Epithelial cell of prostate (primary cell): ENCODE measurements around the gene PTPRH.

ENCODE experiments used
- DNase-seq: peaks from one replicate; pipeline ENCODE4 v3.0.0-alpha.2; 2011; ENCODE audit warnings: low read depth, low spot score
- H3K27ac ChIP-seq: fragments of 450-650 bp; 2 replicates; pipeline ENCODE4 v1.5.1; 2017; ENCODE audit warnings: mild to moderate bottlenecking

The PTPRH gene

DNA sequence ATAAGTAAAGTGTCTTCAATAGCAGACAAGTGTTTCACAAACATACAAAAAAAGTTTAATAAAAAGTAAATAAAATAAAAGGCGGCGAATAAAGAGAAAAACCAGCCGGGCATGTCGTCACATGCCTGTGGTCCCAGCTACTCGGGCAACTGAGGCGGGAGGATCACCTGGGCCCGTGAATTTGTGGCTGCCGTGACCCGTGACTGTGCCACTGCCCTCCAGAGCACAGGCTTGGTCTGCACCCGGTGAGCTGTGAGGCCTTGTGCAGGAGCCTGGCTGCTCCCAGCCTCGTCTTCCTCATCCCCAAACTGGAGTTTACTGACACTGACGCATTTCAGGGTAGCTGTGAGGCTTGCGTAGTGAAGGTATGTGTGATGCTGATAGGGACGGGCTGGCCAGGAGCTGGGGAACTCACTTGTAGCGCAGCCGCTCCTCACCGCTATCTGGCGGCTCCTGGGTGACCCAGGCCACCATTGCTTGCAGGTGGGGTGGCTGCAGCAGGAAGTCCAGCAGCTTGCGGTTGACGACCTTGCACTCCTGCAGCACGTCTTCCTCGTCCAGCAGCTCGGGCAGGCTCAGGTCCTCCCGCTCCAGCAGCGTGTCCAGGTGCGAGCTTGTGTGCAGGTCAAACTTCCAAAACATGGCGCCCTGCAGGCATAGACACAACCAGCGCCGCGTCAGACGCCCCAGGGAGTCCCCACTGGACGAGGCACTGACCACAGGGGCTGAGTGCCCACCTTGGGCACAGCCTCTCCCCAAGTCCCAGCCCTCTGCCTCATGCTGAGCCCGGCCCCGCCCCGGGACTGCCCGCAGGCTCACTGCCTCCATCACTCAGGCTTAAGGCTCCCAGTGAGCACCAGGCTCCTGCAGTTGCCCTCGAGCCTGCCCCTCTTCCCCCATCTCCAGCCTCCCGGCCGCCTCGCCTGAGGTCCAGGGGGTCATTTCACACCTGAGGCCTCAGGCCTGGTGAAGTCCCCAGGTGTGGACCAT is 37.5 kb upstream of the PTPRH start:
- no peak overlapping the region for H3K27ac ChIP-seq

DNA sequence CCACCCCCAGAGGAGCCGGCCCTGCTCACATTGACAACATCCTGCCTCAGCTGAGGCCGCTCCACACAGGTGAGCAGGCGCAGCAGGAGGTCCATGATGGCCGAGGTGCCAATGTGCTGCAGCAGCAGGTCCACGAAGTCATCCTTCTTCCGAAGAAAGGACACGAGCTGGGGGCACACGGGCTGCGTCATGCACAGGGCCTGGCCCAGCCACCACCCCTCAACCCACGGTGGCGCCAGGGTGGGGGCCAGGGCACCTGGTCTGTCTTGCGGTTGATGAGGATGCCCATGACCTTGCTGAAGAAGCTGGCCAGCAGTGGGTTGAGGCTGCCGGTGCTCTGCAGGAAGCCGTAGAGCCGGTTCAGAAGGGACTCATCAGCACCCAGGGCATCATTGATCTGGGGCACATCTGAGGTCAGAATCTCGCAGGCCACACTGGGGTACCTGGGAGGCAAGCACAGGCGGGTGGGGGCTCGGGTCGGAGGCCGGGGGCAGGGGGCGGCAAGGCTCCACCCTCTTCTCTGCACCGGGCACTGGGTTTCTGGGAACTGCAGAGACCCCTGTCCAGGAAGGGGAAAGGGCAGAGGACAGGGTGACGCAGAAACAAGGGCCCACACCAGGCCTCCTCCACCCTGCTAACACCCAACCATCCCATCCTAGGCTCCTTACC is 36.1 kb upstream of the PTPRH start:
- DNase-seq, result no peak
- H3K27ac ChIP-seq, result no peak overlapping the region

More for the DNA sequence above, 37.5 kb upstream of the PTPRH start:
- no peak for DNase-seq

DNA sequence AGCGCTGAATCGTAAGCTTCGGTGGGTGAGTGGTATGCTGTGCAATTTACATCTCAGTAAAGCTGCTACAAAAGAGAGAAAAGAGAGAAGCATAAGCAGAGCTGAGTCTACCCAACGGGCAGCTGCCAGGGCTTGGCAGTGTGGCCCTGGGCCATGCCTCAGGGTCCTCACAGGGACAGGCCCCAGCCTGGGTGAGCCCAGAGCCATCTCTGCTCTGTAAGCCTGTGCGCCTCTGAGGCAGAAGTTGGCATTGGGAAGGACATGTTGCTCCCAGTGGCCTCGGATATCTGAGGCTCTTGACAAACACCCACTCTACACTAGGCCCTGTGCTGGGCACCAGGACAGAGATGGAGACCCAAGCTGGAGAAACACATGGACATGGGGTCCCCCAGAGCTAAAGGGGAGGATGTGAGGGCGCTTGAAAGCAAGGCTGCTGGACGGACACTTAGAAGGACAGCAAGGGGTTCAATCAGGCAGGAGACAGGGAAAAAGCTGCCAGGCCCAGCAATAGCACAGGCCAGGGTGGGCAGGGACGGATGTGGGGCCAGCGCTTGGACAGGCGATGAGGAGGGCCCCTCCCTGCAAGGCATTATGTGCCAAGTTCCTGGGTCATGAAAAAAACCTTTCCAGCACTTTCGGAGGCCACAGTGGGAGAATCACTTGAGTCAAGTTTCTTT is 34.8 kb upstream of the PTPRH start:
- H3K27ac ChIP-seq, result no peak overlapping the region
- no peak for DNase-seq

DNA sequence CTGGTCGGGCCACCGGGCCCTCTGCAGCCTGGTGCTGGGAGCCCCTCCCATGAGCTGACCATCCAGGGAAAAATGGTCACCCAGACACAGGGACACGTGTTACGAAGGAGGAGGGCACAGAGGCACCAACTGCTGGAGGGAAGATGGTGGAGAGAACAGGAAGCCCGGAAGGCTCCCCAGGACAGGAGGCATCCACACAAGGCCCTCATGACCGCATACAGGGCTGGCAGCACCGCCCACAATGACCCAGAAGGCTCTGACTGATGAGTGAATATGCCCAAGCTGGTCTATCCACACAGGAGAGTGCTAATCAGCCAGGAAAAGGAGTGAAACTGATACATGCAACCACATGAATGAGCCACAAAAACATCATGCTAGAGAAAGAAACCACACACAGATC is 33.2 kb upstream of the PTPRH start:
- H3K27ac ChIP-seq, result no peak overlapping the region
- no peak for DNase-seq

DNA sequence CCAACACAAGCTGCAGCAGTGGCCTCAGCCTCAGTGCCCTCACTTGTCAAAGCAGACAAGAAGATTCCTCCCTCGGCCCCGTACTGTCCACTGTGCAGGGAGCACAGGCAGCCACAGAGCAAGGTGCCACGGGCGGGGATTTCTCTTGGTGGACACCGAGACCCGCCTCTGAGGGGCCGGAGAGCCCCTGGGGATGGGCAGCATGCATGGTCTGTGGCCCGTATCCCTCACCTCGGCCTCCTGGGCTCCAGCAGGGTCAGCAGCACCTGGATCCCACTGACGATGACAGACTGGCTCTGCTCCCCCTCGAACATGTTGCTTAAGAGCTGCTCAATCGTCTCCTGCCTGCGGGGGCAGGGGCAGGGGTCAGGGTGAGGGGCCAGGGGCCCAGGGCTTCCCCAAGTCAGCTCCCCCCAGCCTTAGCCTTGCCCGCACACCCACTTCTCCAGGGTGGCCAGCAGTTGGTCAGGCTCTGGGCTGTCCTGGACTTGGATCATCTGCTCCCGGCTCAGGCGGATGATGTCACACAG is 32.7 kb upstream of the PTPRH start:
- DNase-seq, result no peak
- no peak overlapping the region for H3K27ac ChIP-seq

DNA sequence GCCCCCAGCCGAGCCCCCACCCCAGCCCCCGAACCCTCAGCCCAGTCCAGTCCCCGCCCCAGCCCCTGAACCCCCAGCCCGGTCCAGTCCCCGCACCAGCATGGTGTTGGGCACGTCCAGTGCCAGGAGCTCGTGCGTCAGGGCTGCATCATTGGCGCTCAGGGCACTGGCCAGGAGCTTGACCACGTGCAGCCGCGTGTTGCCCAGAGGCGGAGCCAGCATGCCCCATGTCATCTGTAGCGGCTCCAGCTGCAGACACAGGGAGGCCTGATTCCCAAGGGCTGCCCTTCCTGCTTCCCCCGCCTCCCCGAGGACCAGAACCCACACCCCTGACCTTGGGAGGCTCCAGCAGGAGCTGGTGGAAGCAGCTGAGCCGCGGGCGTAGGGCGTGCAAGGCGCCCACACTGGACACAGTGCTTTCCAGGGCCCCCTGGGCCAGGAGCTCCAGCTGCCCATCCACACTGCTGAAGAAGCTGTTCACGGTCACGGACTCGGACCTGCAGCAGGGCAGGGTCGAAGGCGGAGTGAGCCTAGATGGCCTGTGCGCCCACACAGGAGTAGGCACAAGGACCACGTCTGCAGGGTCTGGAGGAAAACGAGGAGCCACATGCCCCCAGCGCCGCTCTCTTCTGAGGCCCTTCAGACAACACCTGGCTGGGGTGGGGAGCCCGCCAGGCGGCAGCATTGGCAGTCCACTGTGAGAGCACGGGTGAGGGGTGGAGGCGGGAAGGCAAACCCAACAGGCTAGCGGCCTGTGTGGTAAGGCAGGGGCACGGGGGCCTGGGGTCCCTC is 32.0 kb upstream of the PTPRH start:
- DNase-seq, result no peak

DNA sequence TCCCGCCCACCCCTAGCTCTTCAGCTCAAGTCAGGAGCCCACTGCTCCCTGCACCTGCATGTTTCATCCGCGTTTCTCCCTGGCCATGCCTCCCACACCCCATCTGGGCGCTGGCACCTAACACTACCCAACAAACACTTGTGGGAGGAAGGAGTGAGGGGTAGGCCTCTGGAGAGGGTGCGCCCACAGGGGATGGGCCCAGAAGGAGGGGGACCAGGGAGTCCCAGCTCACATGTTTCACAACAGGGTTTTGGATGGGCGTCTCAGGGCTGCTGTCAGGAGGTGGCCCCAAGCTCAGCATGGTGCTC is 31.4 kb upstream of the PTPRH start:
- DNase-seq, result no peak
- H3K27ac ChIP-seq, result no peak overlapping the region

More for the DNA sequence above, 32.0 kb upstream of the PTPRH start:
- no peak overlapping the region for H3K27ac ChIP-seq

DNA sequence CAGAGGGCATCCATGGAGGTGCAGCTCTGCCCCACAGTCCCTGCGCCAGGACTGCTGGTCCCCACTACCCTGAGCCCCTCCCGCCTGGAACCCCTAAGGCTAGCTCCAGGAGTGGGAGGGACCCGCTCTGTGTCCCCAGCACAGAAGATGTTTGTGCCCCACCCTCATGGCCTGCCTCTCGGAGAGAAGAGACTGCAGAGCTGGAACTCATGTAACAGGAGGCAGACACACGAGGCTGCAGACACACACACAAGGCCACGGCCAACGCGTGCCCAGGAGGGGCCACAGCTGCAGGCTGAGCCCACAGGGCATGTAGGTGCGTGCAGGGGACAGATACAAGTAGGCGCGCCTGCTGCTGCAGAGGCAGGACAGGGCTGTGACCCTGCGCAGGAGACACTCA is 29.7 kb upstream of the PTPRH start:
- no peak overlapping the region for H3K27ac ChIP-seq
- no peak for DNase-seq

DNA sequence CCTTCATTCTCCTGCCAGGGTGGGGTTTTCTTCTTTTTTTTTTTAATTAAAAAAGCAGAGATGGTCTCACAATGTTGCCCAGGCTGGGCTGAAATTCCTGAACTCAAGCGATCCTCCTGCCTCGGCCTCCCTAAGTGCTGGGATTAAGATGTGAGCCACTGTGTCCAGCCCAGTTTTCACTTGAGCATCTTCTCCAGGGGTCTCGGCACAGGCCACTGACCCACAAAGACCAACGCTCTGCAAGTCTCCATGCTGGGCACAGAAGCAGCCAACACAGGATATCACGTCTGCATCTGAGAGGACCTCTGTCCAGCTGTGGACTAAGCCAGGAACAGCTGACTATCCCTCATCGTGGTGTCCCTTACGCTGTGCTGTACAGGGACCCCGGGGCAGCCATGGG is 28.7 kb upstream of the PTPRH start:
- no peak overlapping the region for H3K27ac ChIP-seq
- no peak for DNase-seq

DNA sequence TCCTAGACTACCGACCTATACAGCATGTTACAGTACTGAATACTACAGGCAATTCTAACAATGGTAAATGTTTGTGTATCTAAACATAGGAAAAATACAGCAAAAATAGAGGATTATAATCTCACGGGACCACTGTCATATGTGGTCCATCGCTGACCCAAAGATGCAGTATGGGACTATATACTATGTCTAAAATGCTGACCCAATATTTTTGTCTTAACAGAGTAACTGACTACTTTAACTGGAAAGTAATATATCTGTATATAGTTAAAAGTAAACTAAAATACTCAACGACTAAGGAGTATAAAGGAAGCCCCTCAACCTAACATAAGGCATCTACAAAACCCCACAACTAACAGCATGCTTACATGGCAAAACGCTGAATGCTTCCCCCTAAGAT is 23.7 kb upstream of the PTPRH start:
- no peak for DNase-seq

DNA sequence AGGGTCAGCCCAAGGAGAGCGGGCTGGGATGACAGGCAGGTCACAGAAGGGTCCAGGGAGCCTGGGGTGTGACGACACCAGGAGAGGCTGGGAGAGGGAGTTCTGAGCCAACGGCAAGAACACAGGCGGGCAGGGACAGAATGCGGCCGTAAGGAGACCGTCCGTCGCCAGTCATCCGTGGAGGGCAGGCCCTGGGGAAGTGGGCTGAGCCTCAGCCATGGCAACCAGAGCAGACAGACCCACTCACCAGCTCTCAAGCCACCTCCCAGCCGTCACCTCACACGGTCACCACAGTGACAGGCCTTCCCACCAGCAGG is 22.9 kb upstream of the PTPRH start:
- no peak overlapping the region for H3K27ac ChIP-seq
- no peak for DNase-seq

More for the DNA sequence above, 23.7 kb upstream of the PTPRH start:
- no peak overlapping the region for H3K27ac ChIP-seq

DNA sequence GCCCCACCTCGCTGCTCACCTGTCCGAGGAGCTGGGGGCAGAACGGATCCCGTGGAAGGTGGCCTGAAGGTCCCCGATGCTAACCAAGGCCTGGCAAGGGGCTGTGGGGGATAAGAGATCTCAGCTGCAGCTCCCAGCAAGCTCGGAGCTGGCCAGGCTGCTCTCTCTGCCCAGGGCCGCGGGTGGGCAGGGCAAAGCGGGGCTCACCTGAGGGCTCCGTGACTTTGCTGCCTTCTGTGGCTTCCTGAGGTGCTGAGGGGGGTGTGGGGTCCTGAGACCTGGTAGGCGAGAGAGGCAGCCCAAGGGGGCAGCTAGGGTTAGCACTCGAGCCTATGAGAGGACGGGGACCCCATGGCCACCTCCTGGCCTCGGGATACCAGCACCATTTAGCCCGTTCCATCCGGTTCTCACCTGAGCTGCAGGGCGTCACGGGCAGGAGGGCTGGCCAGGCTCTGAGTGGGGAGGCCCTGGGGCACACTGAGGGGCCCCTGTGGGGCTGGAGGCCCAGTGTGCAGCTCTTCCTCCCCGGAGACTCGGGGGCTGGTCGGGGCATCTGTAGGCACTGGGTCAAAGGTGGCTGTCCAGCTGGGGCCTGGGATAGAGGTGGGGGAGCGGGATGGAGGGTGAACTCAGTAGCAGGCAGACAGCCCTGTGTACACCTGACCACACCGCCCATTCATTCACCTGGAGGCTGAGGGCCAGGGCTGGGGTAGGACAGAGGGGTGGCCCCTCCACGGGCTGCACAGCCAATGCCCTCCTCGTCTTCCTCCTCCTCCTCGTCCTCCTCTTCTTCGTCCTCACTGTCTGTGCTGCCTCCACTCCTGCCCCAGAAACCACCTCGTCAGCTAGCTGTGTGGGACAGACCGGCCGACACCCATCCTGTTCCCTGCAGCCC is 22.3 kb upstream of the PTPRH start:
- no peak overlapping the region for H3K27ac ChIP-seq
- DNase-seq, result no peak

DNA sequence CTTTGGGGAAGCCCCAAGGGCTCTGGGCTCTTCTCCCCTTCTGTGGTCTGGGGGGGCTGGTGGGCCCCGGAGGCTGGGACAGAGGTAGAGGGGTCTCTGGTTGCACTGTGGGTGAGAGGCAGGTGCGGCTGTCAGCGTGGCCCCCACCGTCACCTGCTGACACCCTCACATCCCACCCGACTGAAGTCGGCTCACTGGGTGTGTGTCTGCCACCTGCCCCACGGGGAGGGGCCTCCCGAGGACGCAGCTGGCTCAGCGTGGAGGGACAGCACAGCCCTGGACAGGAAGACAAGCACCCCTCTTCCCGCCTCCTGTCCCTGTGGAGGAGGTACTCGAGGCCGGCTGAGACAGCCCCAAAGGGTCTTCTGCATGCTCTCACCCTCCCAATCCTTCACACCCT is 21.5 kb upstream of the PTPRH start:
- H3K27ac ChIP-seq, result no peak overlapping the region
- no peak for DNase-seq

DNA sequence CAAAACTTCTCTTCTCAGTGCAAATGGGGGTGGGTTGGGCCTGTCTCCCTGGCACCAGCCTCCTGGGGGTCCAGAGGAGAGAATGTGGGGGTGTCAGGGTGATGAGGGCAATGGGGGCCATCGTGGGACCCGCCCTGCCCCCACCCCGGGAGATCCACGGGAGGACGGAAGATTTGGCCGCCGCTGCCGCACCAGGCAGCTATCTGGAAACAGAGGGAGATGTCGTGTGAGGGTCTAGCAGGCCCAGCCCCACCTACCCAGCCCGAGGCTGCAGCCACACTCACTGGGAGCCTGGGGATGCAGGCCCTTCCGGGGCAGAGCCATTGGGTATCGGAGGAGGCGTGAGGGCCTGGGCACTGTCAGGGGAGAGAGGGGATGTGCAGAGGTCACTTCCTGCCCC is 21.0 kb upstream of the PTPRH start:
- no peak for DNase-seq
- H3K27ac ChIP-seq, result no peak overlapping the region

DNA sequence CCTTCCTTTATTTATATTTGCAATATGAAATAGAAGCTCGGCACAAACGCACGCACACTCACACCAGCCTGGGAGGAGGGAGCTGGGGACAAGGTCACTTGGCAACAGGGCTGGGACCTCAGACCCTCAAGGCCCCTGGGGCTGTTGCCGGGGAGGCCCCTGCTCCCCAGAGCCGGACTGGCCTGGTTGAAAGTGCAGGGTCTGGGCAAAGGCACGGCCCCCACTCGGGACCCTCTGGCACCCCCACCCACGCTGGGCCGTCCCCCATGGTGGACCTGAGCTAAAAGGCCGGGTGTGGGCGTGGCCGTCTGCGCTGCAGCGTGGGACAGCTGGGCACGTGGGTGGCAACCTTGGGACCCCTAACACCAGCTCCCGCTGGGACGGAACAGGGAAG is 20.5 kb upstream of the PTPRH start:
- H3K27ac ChIP-seq, result no peak overlapping the region
- DNase-seq, result no peak

DNA sequence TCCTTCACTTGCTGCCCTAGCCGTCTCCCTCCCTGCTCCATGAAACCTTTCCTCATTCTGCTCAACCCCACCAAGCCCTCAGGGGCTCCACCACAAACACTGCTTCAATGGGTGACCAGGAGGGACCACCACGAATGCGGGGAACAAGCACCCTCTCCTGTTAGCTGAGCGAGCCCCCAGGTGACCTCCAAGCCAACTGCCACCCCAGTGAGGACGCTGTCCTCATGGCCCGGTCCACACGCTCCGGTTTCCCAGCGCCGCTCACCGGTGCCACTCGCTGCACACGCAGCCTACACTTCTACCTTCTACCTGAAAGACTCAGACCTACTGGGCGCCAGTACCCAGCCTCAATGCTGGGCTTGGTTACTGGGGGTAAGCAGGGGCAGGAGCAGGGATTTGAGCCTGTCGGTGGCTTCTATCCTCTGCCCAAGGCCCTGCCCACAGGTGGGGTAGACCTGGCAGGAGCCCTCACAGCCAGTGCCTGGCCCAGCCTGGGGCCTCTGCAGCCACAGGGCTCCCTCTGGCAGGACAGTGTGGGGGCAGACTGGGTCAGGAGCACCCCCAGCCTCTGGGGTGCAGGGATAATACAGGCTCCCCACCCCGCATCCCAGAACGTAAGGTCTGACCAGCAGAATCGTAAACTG is 20.0 kb upstream of the PTPRH start:
- DNase-seq, result no peak
- no peak overlapping the region for H3K27ac ChIP-seq

DNA sequence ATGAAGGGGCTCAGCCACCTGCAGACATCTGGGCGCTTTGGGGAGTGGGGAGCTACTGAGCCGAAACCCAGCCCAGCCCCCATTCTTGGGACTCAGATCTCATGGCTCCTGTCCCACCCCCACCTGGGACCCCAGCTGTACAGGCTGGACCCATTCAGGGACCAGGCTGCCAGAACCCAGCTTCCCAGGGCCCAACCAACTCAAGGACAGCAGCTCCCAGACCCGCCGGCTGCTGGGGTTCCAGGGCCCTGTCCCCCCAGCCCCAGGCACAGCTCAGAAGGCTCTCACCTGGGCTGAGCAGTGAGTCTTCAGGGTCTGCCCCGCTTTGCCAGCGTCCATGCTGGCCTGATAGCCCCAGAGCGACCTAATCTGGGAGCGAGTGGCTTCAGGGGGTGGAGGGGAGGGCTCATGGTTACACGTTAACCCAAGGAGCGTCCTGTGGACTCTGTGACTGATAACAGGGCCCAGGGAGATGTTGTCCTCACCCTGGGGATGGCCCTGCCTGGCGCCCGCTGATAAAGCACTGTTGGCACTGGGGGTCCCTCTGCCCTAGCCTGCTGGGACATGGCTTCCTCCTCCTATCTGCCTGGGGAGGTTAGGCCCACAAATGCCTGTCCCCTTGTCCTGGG is 19.2 kb upstream of the PTPRH start, which contains the start of gene TMEM86B:
Gene TMEM86B, minus strand, starts transcription at position 361 of the 629 bp plus-strand sequence. Its CDS starts 22 bp downstream, at position 339.
- DNase-seq, result no peak
- H3K27ac ChIP-seq, result no peak within 1 kb of the TSS

DNA sequence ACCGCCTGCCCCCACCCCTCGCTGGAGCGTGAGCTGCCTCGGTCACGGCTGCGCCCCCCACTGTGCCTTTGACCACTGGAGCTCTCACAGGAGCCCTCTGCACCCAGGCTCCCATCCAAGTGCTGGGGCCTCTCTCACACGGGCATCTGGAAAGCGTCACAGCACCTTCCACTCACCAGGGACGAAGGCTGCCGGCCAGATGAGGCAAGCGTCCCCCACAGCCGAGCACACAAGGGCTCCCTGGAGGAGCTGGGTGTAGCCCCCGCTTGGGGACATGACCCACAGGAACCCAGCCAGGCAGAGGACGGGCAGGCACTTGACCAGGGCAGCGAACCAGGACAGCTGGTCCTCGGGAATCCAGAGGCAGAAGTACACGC is 18.7 kb upstream of the PTPRH start:
- DNase-seq, result no peak
- no peak overlapping the region for H3K27ac ChIP-seq
